Mesothelial cell of epicardium (in vitro differentiated cells): ENCODE measurements around the gene CHIC2. TPM values are rescaled to one million over a fixed set of nuclear protein-coding genes. Genes with fewer than 3 reads are reported as not detected.

ENCODE experiments used
- DNase-seq, 2 experiments: peaks; one replicate each; pipeline ENCODE4 v3.0.0; 2021; ENCODE audit warnings: low spot score in 2 of 2; ENCODE audit not compliant: unreplicated experiment in 2 of 2
- H3K27ac Mint-ChIP-seq: 2 replicates; pipeline ENCODE4 v1.8.0; 2021; ENCODE audit warnings: mixed read lengths
- H3K27me3 Mint-ChIP-seq: 2 replicates; pipeline ENCODE4 v1.8.0; 2021; ENCODE audit warnings: low read depth, mixed read lengths
- H3K36me3 Mint-ChIP-seq: 2 replicates; pipeline ENCODE4 v1.8.0; 2021; ENCODE audit warnings: mixed read lengths
- H3K4me1 Mint-ChIP-seq: 2 replicates; pipeline ENCODE4 v1.8.0; 2021; ENCODE audit warnings: mixed read lengths
- H3K4me3 Mint-ChIP-seq: 2 replicates; pipeline ENCODE4 v1.8.0; 2021; ENCODE audit warnings: mild to moderate bottlenecking, moderate library complexity, mixed read lengths
- H3K9me3 Mint-ChIP-seq: 2 replicates; pipeline ENCODE4 v1.8.0; 2021; ENCODE audit warnings: mixed read lengths
- total RNA-seq: library from RNA; stranded (reverse); gene quantifications from 3 replicates; pipeline ENCODE4 v1.2.1, GENCODE V29; 2021
- TF ChIP-seq, protein P1 (sequence below): fragments of 200-600 bp; sonication (generic); IDR thresholded peaks from one replicate; pipeline ENCODE4 v1.5.0; 2021; ENCODE audit warnings: antibody characterized with exemption; ENCODE audit not compliant: unreplicated experiment

Gene CHIC2
- total RNA-seq, 1 donor from 2014 or later, result 21.8 TPM

DNA sequence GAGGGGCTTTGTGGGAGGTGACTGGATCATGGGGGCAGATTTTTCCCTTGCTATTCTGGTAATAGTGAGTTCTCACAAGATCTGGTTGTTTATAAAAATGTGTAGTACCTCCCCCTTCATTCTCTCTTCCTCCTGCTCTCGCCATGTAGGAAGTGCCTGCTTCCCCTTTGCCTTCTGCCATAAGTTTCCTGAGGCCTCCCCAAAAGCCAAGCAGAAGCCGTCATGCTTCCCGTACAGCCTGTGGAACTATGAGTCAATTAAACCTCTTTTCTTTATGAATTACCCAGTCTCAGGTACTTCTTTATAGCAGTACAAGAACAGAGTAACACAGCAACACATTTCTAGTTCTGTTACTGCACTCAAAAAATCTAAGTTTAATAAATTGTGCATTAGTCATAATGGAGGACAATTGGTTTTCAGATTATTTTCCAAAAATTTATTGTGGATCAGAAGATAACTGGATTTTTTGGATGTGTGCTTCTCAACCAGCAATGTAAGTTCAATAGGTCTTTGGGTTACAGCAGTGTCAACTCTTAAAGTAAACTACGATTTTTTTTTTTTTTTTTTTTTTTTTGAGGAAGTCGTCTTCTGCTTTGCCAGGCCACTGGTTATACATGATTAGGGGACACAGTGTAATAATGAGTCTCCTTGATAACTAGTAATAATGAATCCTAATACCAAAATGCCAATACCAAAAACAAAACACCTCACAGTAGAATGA is 69.9 kb downstream of the CHIC2 start:
- Mint-ChIP-seq H3K4me3 (no peak overlapping the region), H3K27me3 (no peaks in the 10 kb centered on the region)

DNA sequence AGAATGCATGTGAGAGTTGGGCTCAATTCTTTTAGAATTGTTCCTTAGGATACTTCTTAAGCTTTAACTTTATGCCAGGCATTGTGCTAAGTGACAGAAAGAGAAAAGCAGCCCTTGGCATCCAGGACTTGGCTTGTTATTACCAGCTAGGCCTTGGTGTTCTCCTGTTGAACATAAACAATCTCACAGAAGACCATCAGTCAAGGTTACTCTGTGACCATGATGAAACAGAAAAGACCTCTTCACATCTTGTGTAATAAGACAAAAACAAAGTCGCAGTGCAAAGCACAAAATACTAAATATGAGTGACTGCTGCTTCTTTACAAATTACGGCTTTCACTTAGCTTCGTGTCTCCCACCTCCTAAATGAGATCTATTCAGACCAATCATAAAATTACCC is 71.6 kb downstream of the CHIC2 start:
- Mint-ChIP-seq H3K9me3 (no peaks in the 10 kb centered on the region), H3K4me3 (no peak overlapping the region), H3K27me3 (no peaks in the 10 kb centered on the region), H3K36me3 (peaks cover 2% of the 10 kb centered on the region), H3K4me1 (no peaks in the 10 kb centered on the region), H3K27ac (no peak overlapping the region)
- DNase-seq, result no peak
- TF ChIP-seq, protein P1, sequence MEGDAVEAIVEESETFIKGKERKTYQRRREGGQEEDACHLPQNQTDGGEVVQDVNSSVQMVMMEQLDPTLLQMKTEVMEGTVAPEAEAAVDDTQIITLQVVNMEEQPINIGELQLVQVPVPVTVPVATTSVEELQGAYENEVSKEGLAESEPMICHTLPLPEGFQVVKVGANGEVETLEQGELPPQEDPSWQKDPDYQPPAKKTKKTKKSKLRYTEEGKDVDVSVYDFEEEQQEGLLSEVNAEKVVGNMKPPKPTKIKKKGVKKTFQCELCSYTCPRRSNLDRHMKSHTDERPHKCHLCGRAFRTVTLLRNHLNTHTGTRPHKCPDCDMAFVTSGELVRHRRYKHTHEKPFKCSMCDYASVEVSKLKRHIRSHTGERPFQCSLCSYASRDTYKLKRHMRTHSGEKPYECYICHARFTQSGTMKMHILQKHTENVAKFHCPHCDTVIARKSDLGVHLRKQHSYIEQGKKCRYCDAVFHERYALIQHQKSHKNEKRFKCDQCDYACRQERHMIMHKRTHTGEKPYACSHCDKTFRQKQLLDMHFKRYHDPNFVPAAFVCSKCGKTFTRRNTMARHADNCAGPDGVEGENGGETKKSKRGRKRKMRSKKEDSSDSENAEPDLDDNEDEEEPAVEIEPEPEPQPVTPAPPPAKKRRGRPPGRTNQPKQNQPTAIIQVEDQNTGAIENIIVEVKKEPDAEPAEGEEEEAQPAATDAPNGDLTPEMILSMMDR, result no peak

More for the DNA sequence above, 69.9 kb downstream of the CHIC2 start:
- TF ChIP-seq, protein P1, result no peak
- Mint-ChIP-seq H3K9me3 (no peaks in the 10 kb centered on the region), H3K27ac (no peak overlapping the region), H3K36me3 (peaks cover 4% of the 10 kb centered on the region), H3K4me1 (peaks cover 3% of the 10 kb centered on the region)
- DNase-seq, result no peak

DNA sequence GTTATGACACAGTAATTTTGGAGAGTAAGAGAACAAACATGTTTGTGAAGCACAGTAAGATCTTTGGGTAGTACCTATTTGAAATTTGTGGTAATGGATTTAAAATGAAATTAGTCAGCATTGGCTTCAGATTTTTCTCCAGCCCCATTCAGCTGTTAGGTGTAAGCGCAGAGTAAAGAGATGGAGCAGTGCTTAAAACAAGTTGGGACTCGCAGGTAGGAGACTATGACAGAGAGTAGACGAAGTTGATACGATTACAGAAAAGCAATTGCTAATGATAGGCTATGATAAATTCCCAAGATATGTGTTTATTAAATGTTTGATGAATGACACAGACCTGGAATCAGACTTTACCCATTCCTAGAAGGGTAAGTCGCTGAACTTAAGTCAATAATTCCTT is 72.6 kb downstream of the CHIC2 start:
- Mint-ChIP-seq H3K9me3 (no peaks in the 10 kb centered on the region), H3K4me1 (no peaks in the 10 kb centered on the region), H3K27ac (no peak overlapping the region), H3K36me3 (peaks cover 2% of the 10 kb centered on the region), H3K27me3 (no peaks in the 10 kb centered on the region), H3K4me3 (no peak overlapping the region)
- no peak for DNase-seq
- TF ChIP-seq, protein P1, result no peak

DNA sequence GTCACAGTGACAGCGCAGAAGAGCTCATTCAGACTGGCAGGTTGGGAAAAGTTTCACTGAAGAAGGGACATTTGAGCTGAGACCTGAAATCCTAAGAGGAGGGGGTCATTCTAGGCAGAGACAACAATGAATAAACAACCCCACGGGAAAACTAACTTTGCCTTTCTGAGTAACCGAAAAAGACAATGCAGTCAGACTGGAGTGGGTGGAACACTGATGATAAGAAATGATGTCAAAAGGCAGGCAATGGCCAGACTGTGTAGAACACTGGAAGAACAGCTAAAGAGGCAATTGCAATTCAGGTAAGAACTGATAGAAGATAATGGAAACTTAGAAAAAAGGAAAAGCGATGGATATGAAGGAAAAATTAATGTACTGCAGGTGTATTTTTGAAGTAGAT is 73.8 kb downstream of the CHIC2 start:
- H3K36me3 Mint-ChIP-seq, result no peaks in the 10 kb centered on the region
- no peak overlapping the region for H3K4me3 Mint-ChIP-seq
- TF ChIP-seq, protein P1, result no peak
- DNase-seq, result no peak
- no peaks in the 10 kb centered on the region for H3K27me3 Mint-ChIP-seq
- H3K9me3 Mint-ChIP-seq, result no peaks in the 10 kb centered on the region
- peaks cover 4% of the 10 kb centered on the region for H3K4me1 Mint-ChIP-seq
- no peak overlapping the region for H3K27ac Mint-ChIP-seq

DNA sequence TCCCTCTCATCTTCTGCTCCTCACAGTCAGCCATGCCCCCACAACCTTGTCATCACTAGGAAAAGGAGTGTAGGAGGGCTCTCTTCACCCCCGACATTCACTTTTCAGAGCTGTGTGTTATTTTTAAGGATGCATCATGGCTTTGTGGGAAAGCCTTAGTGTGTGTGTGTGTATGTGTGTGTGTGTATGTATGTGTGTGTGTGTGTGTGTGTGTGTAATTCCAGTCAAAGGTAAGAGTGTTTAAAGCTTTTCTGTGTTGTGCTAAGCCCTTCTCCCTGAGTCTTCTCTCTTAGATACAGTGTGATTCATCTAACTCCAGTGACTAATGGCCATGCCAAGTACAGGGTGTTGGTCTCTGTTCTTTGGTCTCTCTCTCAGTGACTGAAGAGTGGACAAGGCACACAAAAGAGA is 76.6 kb downstream of the CHIC2 start:
- Mint-ChIP-seq H3K4me1 (peaks cover 4% of the 10 kb centered on the region), H3K27ac (no peak overlapping the region), H3K9me3 (no peaks in the 10 kb centered on the region), H3K36me3 (no peaks in the 10 kb centered on the region), H3K27me3 (no peaks in the 10 kb centered on the region), H3K4me3 (no peak overlapping the region)
- no peak for DNase-seq
- TF ChIP-seq, protein P1, result no peak
